ENCODE measurements around the gene FOXL2.
A peak's percentile ranks its signal among the peaks of the same experiment; 100 is the strongest.
"Not testable (repeated sequence)": the region's sequence is repeated elsewhere in the genome, so short reads cannot be mapped to it uniquely, and the experiment has no call there.

The FOXL2 gene

DNA sequence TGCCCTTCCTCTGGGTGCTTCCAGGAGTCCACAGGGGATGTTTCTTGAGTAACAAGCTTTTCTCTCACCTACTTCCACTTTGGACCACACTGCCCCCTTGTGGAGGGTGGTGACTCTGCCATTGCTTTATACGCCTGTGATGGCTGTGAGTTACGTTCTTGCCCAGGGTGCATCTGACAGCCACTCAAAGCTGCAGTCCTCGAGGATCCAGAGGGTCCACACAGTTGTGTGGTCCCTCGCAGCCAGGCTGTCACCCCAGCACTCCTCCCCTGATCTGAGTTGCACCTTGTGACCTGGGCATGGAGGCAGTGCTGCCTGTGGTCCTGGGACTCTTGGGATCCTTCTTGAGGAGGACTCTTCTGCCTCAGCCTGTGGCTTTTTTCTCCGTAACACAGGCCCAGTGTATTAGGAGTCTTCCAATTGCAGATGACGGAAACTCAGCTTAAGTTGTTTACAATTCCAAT is 23.4 kb downstream of the FOXL2 start:
- DNase-seq: peak; percentile 84

DNA sequence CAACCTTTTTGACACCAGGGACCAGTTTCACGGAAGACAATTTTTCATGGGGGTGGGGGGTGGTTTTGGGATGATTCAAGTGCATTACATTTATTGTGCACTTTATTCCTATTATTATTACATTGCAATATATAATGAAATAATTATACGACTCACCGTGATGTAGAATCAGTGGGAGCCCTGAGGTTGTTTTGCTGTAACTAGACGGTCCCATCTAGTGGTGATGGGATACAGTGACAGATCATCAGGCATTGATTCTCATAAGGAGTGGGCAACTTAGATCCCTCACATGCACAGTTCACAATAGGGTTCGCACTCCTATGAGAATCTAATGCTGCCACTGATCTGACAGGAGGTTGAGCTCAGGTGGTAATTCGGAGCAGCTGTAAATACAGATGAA is 24.5 kb downstream of the FOXL2 start:
- DNase-seq: not testable (repeated sequence)

DNA sequence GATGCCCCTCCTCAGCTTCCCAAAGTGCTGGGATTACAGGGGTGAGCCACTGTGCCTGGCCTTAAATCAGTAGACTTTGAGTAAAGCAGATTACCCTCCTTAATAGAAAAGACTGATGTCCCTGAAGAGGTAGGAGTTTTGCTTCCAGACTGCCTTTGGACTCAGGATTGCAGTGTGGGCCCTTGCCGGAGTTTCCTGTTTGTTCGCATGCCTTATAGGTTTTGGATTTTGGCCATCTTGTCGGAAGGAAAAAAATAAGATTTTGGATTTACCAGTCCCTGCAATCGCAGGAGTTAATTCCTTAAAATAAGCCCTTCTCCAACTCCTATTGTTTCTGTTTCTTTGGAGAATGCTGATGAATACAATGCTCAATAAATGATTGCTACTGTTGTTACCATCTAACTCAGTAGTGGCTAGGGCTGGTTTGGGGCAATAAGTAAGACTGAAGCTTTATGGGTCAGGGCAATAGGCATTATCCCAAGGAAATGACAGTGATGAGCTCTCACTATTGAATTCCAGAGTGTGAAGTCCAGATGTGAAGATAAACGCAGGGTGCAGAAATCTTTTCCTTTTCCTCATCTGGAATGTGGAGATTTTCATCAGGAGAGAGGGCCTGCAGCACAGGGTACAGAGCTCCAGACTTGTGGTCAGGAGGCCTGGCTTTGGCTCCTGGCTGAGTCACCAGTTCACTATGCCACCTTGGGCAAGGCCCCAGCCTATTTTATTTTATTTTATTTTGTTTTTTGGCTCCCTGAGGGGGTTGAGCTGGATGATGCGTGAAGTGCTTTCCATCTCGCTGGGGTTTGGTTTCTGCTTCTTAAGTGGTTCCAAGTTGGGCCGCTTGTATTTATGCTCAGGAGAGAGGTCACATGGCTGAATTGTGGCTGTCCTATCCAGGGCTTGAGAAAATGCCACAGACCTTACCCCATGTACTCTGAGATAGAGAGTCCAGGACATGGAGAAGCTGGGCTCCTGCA is 25.3 kb downstream of the FOXL2 start:
- no peak for DNase-seq

DNA sequence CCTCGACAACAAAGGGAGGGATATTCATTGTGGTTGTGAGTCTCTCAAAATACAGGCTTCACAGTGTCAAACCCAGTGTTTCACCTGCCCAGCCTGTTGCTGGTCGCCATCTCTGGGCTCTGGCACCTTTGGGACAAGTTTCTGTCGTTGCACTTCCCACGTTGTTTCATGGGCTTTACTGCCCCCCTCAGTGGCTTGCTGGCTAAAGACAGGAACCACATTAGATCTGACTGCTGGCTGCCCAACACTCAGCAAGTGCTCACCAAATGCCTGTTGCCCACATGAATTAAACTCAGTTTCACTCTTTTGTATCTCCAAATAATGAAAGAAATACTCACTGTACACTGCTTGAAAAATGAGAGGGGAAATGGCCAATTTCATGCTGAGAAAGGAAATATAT is 27.6 kb downstream of the FOXL2 start:
- DNase-seq: no peak

DNA sequence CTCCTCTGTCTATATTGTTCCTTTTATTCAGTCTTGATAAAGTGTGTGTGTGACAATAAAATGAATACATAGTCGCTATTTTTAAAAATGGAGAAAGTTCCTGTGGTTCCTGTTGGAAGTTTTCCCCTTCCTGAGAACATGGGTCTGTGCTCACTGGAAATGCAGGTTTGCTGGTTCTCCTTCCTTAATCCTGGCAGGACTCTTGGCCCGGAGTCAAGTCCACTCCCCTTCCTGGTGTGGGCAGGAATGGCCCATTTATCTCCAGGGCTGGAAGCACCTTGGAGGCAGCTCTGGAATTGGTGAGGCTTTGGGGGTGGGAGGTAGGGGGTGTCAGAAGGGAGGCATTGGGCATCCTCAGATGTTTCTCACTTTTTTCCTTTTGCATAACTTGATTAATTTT is 30.1 kb downstream of the FOXL2 start:
- DNase-seq: no peak

DNA sequence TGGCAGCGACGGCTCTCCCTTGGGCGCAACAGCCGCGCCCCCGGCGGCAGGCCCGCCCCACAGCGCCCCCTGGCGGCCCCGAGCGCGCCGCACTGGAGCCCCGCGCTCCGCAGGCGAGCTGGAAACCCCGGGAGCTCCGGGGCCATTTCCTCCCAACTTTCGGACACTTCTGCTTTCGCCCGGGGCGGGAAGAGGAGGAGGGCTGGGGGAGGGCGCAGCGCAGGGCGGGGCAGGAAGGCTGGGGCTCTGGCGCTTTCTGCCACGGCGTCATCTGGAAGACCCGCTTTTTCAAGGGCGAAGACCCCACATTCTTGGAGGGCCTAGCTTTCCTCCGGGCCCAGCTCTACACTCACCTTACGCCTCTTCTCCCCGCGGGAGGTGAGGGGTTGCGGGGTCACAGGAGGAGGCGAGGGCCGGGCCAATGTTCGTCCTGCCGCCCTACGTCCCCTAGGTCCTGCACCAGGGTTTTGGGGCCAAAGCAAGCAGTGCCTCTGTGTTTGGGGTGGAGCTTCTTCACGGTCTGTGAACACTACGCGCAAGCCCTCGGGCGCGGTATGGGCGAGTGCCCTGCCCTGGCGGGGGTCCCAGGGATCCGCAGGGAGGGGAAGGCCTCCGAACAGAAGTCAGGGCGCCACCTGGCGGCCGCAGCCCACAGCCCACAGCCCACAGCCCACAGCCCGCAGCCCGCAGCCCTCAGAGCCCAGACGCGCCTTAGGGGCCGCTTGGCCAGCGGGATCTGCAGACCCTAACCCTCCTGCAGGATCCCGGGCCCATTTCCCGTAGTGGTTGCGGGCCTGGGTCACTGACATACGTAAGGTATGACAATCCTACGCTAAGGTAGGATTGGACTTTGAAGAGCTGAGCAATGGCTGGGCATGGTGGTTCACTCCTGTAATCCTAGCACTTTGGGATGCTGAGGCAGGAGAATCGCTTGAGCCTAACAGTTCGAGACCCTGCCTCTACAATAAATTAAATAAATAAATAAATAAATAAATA is 31.1 kb downstream of the FOXL2 start:
- DNase-seq: peak; percentile 84

DNA sequence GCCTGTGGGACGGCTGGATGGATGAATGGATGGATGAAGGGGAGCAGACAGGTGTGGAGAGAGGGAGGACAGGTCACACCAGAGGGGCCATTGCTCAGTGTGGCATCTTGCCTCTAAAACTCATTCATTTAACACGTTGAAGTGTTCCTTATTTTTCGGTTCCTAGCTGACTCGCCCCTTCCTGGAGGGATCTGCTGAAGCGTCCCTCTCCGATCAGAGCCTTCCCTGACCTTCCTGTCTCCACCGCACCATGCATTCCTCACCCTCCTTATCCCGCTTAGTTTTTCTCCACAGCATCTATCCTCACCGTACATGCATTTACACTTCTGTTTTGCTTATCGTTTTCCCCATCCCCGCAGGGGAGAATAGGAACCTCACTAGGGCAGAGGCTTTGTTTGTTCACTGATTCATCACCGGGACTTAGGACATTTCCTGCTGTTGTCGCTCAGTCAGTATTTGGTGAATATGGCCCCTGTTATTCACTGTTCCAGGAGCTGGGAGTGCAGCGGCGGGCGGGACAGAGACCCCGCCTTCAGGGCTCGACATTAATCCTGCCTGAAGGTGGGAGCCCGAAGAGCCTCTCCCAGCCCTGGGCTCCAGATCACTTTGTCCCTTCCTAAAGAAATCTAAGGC is 32.0 kb downstream of the FOXL2 start:
- DNase-seq: no peak

DNA sequence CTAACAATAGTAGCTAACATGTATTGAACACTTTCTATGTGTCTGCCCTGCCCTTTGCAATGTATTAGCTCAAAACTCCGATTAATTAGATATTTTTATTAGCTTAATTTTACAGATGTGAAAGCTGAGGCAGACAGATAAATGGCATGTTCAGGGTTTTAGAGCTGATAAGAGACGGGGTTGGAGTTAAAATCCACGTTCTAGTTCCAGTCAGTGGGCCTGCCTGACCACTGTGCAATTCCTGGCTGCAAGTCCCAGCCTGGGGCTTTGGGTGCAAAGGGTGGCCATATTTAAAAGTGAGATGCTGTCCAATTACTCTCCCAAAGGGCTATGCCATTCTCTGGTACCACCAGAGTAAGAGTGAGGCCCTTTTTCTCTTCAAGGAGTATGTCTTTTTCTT is 33.2 kb downstream of the FOXL2 start:
- no peak for DNase-seq

DNA sequence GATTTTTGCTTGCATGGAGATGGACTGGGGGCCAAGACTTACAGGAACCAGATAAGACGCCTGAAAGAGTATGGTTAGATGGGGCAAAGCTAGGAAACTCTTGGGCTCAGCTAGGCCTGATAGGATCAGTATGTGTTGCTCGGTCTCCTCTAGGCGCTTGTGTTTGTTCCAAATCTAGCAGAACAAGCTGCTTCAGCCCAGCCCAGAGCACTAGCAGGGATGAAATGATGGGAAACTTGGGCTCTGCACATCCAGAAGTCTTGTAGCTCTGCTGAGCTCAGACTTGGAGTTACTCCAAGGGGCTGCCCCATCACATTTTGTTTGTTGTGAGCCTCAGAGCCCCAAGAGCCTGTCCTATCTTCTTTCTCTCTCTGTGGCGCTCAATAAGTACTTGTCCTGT is 34.7 kb downstream of the FOXL2 start:
- DNase-seq: no peak

DNA sequence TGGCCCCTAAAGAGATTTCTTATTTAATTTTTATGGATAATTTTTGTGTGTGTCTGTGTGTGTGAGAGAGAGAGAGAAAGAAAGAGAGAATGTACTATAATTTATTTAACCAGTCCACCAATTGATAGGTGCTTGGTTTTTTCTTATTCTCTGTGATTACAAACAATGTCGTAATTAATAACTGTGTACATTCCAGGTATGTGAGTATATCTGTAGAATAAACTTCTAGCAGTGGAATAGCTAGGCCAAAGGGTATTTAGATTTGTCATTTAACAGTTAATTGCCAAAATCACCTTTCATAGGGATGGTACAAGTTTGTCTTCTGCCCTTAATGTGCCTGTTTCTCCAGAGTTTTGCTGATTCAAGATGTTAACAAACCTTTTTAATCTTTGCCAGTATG is 35.3 kb downstream of the FOXL2 start:
- no peak for DNase-seq

DNA sequence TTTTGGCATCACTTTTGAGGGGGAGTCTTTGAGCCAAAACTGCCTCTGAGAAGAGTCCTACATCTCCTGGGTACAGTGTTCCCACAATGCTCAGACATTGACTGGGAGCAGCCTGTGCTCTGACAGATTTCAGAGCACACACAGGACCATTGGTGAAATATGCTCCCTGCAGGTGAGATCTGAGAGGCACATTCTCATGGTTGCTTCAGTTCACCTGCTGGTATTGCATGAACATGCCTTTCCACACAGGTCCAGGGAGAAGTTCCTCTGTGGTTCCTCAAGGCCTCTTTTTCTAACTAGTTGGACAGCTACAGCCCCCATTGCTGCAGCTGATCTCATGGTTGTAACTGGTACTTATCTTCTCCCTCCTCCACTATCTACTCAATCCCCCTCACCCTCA is 37.0 kb downstream of the FOXL2 start:
- no peak for DNase-seq

DNA sequence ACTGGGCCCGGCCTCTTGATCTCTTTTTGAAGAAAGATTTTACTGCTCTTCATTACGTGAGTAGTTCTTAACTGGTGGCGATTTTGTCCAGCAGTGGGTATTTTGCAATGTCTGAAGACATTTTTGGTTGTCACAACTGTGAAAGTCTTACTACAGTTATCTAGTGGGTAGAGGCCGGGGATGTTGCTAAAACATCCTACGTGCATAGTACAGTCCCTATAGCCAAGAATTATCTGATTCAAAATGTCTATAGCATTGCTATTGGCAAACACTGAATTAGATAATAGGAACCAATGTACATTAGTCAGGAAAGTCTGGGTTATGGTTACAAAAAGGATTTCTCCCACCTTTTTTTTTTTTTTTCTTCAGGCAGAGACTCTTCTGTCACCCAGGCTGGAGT is 38.1 kb downstream of the FOXL2 start:
- no peak for DNase-seq

DNA sequence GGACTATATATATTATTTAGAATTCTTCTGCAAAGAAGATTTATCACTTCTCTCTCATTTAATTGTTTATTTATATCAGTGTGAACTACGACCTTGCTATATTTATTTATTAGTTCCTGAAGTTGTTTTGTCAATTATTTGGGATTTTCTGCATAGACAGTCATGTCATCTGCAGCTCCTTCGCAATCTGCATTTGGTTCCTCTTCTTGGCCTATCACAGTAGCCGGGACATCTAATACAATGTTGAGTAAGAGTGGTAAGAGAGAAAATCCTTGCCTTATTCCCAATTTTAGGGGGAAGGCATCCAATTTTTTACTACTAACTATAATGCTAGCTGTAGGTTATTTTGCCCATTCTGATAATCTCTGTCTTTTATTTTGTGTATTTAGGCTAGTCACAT is 39.4 kb downstream of the FOXL2 start:
- DNase-seq: no peak

DNA sequence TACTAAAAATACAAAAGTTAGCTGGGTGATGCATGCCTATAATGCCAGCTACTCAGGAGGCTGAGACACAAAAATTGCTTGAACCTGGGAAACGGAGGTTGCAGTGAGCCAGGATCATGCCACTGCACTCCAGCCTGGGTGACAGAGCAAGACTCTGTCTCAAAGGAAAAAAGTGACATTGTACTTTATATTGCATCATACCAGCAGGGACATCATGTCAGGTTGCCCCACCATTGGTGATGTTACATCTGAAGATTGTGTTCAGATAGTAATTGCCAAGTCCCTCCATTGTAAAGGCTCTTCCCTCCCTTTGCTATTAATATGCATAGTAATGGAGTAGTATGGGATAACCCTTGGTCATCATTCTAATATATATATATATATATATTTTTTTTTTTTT is 44.8 kb downstream of the FOXL2 start:
- no peak for DNase-seq

DNA sequence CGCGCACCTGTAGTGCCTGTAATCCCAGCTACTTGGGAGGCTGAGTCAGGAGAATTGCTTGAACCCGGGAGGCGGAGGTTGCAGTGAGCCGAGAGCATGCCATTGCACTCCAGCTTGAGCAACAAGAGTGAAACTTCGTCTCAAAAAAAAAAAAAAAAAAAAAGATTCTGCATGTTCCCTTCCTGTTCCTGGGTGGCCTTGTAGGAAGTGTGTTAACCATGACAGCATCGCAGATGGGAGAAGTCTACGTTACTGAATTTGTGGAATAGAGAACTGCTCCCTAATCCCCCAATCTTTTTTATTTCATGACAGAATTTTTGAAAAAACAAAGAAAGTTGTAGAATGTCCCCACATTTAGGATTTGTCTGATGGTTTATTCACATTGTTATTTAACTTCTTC is 45.4 kb downstream of the FOXL2 start:
- DNase-seq: no peak

DNA sequence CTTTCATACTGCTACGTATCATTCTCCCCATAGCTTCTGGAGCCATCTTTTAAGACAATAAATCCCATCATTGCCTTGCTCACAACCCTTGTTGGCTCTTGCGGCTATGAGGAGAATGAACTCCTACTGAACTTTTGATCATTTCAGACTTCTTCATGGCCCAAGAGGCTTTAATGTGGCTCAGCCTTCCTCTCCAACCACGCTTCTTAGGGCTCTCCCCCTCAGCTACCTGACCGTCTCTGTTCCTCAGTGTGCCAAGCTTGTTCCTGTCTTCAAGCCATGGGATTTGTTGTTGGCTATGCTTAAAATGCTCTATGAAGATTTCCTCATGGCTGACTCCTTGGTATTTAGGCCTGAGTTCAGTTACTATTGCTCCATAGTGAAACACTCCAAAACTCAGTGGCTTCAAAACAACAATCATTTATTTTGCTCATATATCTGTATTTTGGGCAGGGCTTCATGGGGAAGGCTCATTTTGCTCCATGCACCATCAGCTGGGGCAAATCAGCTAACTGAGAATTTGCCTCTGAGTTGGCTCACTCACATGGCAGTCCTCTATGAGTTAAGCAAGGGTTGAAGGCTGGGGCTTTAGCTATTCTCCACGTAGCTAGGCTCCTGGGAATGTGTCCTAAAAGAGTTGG is 47.5 kb downstream of the FOXL2 start:
- DNase-seq: no peak

DNA sequence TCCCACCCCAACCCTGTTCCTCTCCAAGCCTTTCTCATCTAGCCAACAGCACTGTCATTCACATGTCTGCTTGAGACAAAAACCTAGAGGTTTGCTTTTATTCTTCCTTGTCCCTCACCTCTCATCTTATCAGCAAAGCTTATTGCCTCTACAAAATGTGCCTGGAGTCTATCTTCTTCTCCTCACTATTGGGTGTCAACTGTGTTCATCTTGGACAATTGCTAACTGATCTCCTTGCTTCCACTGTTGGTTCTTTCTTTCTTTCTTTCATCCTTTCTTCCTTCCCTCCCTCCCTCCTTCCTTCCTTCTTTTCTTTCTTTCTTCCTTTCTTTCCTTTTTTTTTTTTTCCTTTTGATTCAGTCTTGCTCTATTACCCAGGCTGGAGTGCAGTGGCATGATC is 48.2 kb downstream of the FOXL2 start:
- no peak for DNase-seq

DNA sequence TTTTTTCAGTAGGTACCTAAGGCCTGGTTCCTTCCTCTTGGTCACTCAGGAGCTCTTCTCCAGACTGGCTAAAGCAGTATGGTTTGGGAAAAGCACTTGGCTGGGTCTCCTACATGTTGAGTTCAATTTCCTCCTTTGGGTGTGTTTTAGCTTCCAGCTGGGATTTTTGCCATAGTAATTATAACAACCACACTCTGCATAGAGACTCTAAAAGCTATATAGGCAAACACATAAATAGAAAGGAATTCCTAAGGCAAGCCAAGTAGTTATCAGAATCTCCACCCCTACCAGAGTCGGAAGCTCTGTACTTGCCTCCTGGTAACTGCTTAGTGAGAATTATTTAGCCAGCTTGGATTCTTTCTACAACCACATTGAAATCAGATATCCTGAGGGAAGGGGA is 48.6 kb downstream of the FOXL2 start:
- no peak for DNase-seq

Measured in activated CD8-positive, alpha-beta memory T cell treated with anti-CD3 and anti-CD28 coated beads, Interleukin-2, amount 50 U/mL, for 4 hours (primary cell).